Astrocyte (in vitro differentiated cells and primary cell): Measurements from ENCODE around the gene BET1. TPM values are rescaled to one million over a fixed set of nuclear protein-coding genes. Genes with fewer than 3 reads are reported as not detected.

Experiments used
- DNase-seq: peaks from one replicate; pipeline ENCODE4 v3.0.0-alpha.2; 2010; ENCODE audit warnings: low read depth
- FAIRE-seq: peaks from 2 replicates; lab custom pipeline; 2011; peaks lifted over from hg19 to GRCh38; lab: Jason Lieb, UNC
- H2AFZ ChIP-seq: 2 replicates; pipeline ENCODE4 v1.6.0; 2012; ENCODE audit warnings: low read depth, low read length, inconsistent platforms
- H3K27ac ChIP-seq: 2 replicates; pipeline ENCODE4 v1.5.1; 2011; ENCODE audit warnings: low read depth, low read length, inconsistent platforms
- H3K27me3 ChIP-seq: 2 replicates; pipeline ENCODE4 v1.6.0; 2011; ENCODE audit warnings: low read length, inconsistent platforms; ENCODE audit not compliant: insufficient read depth
- H3K36me3 ChIP-seq: 2 replicates; pipeline ENCODE4 v1.5.1; 2011; ENCODE audit warnings: low read length, inconsistent platforms; ENCODE audit not compliant: insufficient read depth
- H3K4me1 ChIP-seq: 2 replicates; pipeline ENCODE4 v1.5.1; 2011; ENCODE audit warnings: low read length, inconsistent platforms; ENCODE audit not compliant: insufficient read depth
- H3K4me2 ChIP-seq: 2 replicates; pipeline ENCODE4 v1.6.0; 2012; ENCODE audit warnings: low read length, inconsistent platforms
- H3K4me3 ChIP-seq: 2 replicates; pipeline ENCODE4 v1.5.1; 2011; ENCODE audit warnings: low read depth, mild to moderate bottlenecking, low read length, inconsistent platforms; ENCODE audit not compliant: insufficient read depth
- H3K79me2 ChIP-seq: 2 replicates; pipeline ENCODE4 v1.6.0; 2012; ENCODE audit warnings: mild to moderate bottlenecking, low read length, inconsistent platforms; ENCODE audit not compliant: insufficient read depth
- H3K9ac ChIP-seq: 2 replicates; pipeline ENCODE4 v1.6.0; 2012; ENCODE audit warnings: mild to moderate bottlenecking, low read length, inconsistent platforms
- H3K9me3 ChIP-seq: 2 replicates; pipeline ENCODE4 v1.5.1; 2012; ENCODE audit warnings: low read depth, mild to moderate bottlenecking, low read length, inconsistent platforms; ENCODE audit not compliant: insufficient read depth
- H4K20me1 ChIP-seq: 2 replicates; pipeline ENCODE4 v1.6.0; 2012; ENCODE audit warnings: low read length, inconsistent platforms; ENCODE audit not compliant: insufficient read depth
- H3K27ac Mint-ChIP-seq: one replicate; pipeline ENCODE4 v1.8.0; 2021; ENCODE audit warnings: mild to moderate bottlenecking, mixed read lengths; ENCODE audit not compliant: unreplicated experiment
- H3K27me3 Mint-ChIP-seq: one replicate; pipeline ENCODE4 v1.8.0; 2021; ENCODE audit warnings: low read depth, mixed read lengths; ENCODE audit not compliant: unreplicated experiment
- H3K36me3 Mint-ChIP-seq: one replicate; pipeline ENCODE4 v1.8.0; 2021; ENCODE audit warnings: low read depth, mixed read lengths; ENCODE audit not compliant: unreplicated experiment
- H3K4me1 Mint-ChIP-seq: one replicate; pipeline ENCODE4 v1.8.0; 2021; ENCODE audit warnings: low read depth, mixed read lengths; ENCODE audit not compliant: unreplicated experiment
- H3K4me3 Mint-ChIP-seq: one replicate; pipeline ENCODE4 v1.8.0; 2021; ENCODE audit warnings: mild to moderate bottlenecking, moderate library complexity, mixed read lengths; ENCODE audit not compliant: unreplicated experiment
- H3K9me3 Mint-ChIP-seq: one replicate; pipeline ENCODE4 v1.8.0; 2021; ENCODE audit warnings: mild to moderate bottlenecking, mixed read lengths; ENCODE audit not compliant: unreplicated experiment
- EZH2 ChIP-seq: IDR thresholded peaks from 2 replicates; pipeline ENCODE4 v1.6.1; 2012; ENCODE audit warnings: mild to moderate bottlenecking, low read length, inconsistent platforms; ENCODE audit not compliant: insufficient read depth
- total RNA-seq: library from RNA; stranded (reverse); gene quantifications from 2 replicates; pipeline ENCODE4 v1.2.1, GENCODE V29; 2021
- TF ChIP-seq, protein P1 (sequence below): IDR thresholded peaks from 2 replicates; pipeline ENCODE4 v1.5.1; 2011; ENCODE audit warnings: low read depth, mild to moderate bottlenecking, inconsistent platforms, low read length, moderate library complexity; ENCODE audit not compliant: insufficient read depth

Gene BET1
- total RNA-seq, 1 donor from 2014 or later: 37.4 TPM

GRCh38 chr7:93977211-93977950 is 26.8 kb downstream of the BET1 start:
- no peaks in the 10 kb centered on the region for H3K36me3 Mint-ChIP-seq
- no peaks in the 10 kb centered on the region for H3K9me3 ChIP-seq
- no peaks in the 10 kb centered on the region for H3K36me3 ChIP-seq
- H3K4me3 ChIP-seq: no peak overlapping the region
- no peak overlapping the region for H3K27ac Mint-ChIP-seq
- H3K9ac ChIP-seq: no peak overlapping the region
- H3K27me3 Mint-ChIP-seq: no peaks in the 10 kb centered on the region
- no peaks in the 10 kb centered on the region for H3K27me3 ChIP-seq
- TF ChIP-seq EZH2: no peak
- TF ChIP-seq, protein P1, sequence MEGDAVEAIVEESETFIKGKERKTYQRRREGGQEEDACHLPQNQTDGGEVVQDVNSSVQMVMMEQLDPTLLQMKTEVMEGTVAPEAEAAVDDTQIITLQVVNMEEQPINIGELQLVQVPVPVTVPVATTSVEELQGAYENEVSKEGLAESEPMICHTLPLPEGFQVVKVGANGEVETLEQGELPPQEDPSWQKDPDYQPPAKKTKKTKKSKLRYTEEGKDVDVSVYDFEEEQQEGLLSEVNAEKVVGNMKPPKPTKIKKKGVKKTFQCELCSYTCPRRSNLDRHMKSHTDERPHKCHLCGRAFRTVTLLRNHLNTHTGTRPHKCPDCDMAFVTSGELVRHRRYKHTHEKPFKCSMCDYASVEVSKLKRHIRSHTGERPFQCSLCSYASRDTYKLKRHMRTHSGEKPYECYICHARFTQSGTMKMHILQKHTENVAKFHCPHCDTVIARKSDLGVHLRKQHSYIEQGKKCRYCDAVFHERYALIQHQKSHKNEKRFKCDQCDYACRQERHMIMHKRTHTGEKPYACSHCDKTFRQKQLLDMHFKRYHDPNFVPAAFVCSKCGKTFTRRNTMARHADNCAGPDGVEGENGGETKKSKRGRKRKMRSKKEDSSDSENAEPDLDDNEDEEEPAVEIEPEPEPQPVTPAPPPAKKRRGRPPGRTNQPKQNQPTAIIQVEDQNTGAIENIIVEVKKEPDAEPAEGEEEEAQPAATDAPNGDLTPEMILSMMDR: no peak
- H3K4me2 ChIP-seq: no peak overlapping the region
- FAIRE-seq (no peak), DNase-seq (no peak)
- no peak overlapping the region for H3K4me3 Mint-ChIP-seq
- H3K27ac ChIP-seq: no peak overlapping the region
- H3K4me1 Mint-ChIP-seq: peaks cover 17% of the 10 kb centered on the region
- no peaks in the 10 kb centered on the region for H4K20me1 ChIP-seq
- no peak overlapping the region for H2AFZ ChIP-seq
- H3K4me1 ChIP-seq: peaks cover 4% of the 10 kb centered on the region
- H3K9me3 Mint-ChIP-seq: no peaks in the 10 kb centered on the region
- H3K79me2 ChIP-seq: no peaks in the 10 kb centered on the region

GRCh38 chr7:93973134-93973533 is 31.0 kb downstream of the BET1 start:
- H3K36me3 Mint-ChIP-seq: no peaks in the 10 kb centered on the region
- TF ChIP-seq, protein P1: no peak
- no peak for TF ChIP-seq EZH2
- H3K27ac ChIP-seq: no peak overlapping the region

GRCh38 chr7:93972029-93972725 is 32.0 kb downstream of the BET1 start:
- H4K20me1 ChIP-seq: no peaks in the 10 kb centered on the region
- peaks cover 9% of the 10 kb centered on the region for H3K4me1 Mint-ChIP-seq
- no peak overlapping the region for H3K27ac Mint-ChIP-seq
- H3K36me3 ChIP-seq: no peaks in the 10 kb centered on the region
- no peaks in the 10 kb centered on the region for H3K27me3 ChIP-seq
- no peak overlapping the region for H3K9ac ChIP-seq
- no peak overlapping the region for H3K4me3 ChIP-seq
- H3K4me2 ChIP-seq: no peak overlapping the region
- no peak overlapping the region for H3K4me3 Mint-ChIP-seq
- no peaks in the 10 kb centered on the region for H3K9me3 ChIP-seq
- TF ChIP-seq EZH2: no peak
- TF ChIP-seq, protein P1: no peak
- no peaks in the 10 kb centered on the region for H3K9me3 Mint-ChIP-seq
- no peaks in the 10 kb centered on the region for H3K36me3 Mint-ChIP-seq
- H3K79me2 ChIP-seq: no peaks in the 10 kb centered on the region
- H2AFZ ChIP-seq: no peak overlapping the region
- no peak for DNase-seq
- H3K4me1 ChIP-seq: peaks cover 4% of the 10 kb centered on the region
- H3K27me3 Mint-ChIP-seq: no peaks in the 10 kb centered on the region
- FAIRE-seq: no peak
- no peak overlapping the region for H3K27ac ChIP-seq

More at GRCh38 chr7:93973134-93973533, 31.0 kb downstream of the BET1 start:
- Histone ChIP-seq H3K4me2 (no peak overlapping the region), H3K9me3 (no peaks in the 10 kb centered on the region), H3K9ac (no peak overlapping the region), H3K4me1 (peaks cover 4% of the 10 kb centered on the region), H2AFZ (no peak overlapping the region), H3K4me3 (no peak overlapping the region), H3K79me2 (no peaks in the 10 kb centered on the region), H4K20me1 (no peaks in the 10 kb centered on the region), H3K36me3 (no peaks in the 10 kb centered on the region), H3K27me3 (no peaks in the 10 kb centered on the region)
- H3K27ac Mint-ChIP-seq: no peak overlapping the region
- peak; percentile 62 for FAIRE-seq
- H3K4me1 Mint-ChIP-seq: peaks cover 9% of the 10 kb centered on the region
- peak; percentile 47 for DNase-seq
- no peaks in the 10 kb centered on the region for H3K9me3 Mint-ChIP-seq
- no peaks in the 10 kb centered on the region for H3K27me3 Mint-ChIP-seq
- no peak overlapping the region for H3K4me3 Mint-ChIP-seq
